Caco-2 (cell line): ENCODE results near the gene BTBD7. TPM values are rescaled to one million over a fixed set of nuclear protein-coding genes. Genes with fewer than 3 reads are reported as not detected.

Experiments
- BruUV-seq: library from RNA; stranded (reverse); fragments of 400-500 nt; replicated peaks from 2 replicates; lab custom pipeline; 2021; lab: Mats Ljungman, UMichigan
- CTCF ChIA-PET: fragments of 300-600 bp; sonication (Branson Sonifier 250); formaldehyde crosslinking; loops from one replicate; lab custom pipeline; 2022; ENCODE audit warnings: antibody characterized with exemption; lab: Charles Lee
- POLR2A ChIA-PET: fragments of 300-600 bp; sonication (Branson Sonifier 250); formaldehyde crosslinking; loops from one replicate; lab custom pipeline; 2022; ENCODE audit warnings: antibody characterized with exemption; lab: Charles Lee
- DNase-seq, 2 experiments: peaks; one replicate each; pipeline versions ENCODE4 v3.0.0 to v3.0.0-alpha.2; 2020 to 2022
- H3K27me3 ChIP-seq: replicated peaks from 2 replicates; pipeline ENCODE4 v1.6.0; 2011; ENCODE audit warnings: low read length; ENCODE audit not compliant: control insufficient read depth, insufficient read depth
- H3K36me3 ChIP-seq: 2 replicates; pipeline ENCODE4 v1.5.1; 2011; ENCODE audit warnings: low read length; ENCODE audit not compliant: control insufficient read depth, insufficient read depth
- H3K4me1 ChIP-seq: fragments of 250-450 bp; sonication (Bioruptor Pico); 2 replicates; pipeline ENCODE4 v1.5.1; 2020; ENCODE audit warnings: mild to moderate bottlenecking
- H3K4me3 ChIP-seq: 2 replicates; pipeline ENCODE4 v1.5.1; 2011; ENCODE audit warnings: low read depth, mild to moderate bottlenecking, control low read depth, low read length
- H3K9me3 ChIP-seq: fragments of 250-450 bp; sonication (Bioruptor Pico); 2 replicates; pipeline ENCODE4 v1.5.1; 2020; ENCODE audit warnings: mild to moderate bottlenecking, moderate library complexity
- H3K27ac Mint-ChIP-seq: one replicate; pipeline ENCODE4 v1.8.0; 2022; ENCODE audit warnings: mixed read lengths; ENCODE audit not compliant: unreplicated experiment
- H3K27me3 Mint-ChIP-seq: one replicate; pipeline ENCODE4 v1.8.0; 2022; ENCODE audit warnings: mixed read lengths; ENCODE audit not compliant: insufficient read depth, unreplicated experiment
- H3K36me3 Mint-ChIP-seq: one replicate; pipeline ENCODE4 v1.8.0; 2022; ENCODE audit warnings: mild to moderate bottlenecking, mixed read lengths; ENCODE audit not compliant: insufficient read depth, unreplicated experiment
- H3K4me1 Mint-ChIP-seq: one replicate; pipeline ENCODE4 v1.8.0; 2022; ENCODE audit warnings: low read depth, mixed read lengths; ENCODE audit not compliant: unreplicated experiment
- H3K4me3 Mint-ChIP-seq: one replicate; pipeline ENCODE4 v1.8.0; 2022; ENCODE audit warnings: mild to moderate bottlenecking, moderate library complexity, mixed read lengths; ENCODE audit not compliant: unreplicated experiment
- H3K9me3 Mint-ChIP-seq: one replicate; pipeline ENCODE4 v1.8.0; 2022; ENCODE audit warnings: mixed read lengths; ENCODE audit not compliant: unreplicated experiment
- intact Hi-C: fragments of 100-400 bp; cut with micrococcal nuclease; formaldehyde crosslinking; loops from one replicate; pipeline ENCODE4 v1.10.0; 2022; ENCODE audit not compliant: unreplicated experiment
- total RNA-seq: library from RNA; stranded (reverse); gene quantifications from 2 replicates; pipeline ENCODE4 v1.2.3, GENCODE V29; 2022
- TF ChIP-seq, protein P1 (sequence below), 2 experiments: fragments of 200-600 bp in 1 of 2; IDR thresholded peaks; 1 replicate in 1 of 2; 2 replicates in 1 of 2; pipeline versions ENCODE4 v1.5.1 to v1.8.0; 2011 to 2022; ENCODE audit warnings: antibody characterized with exemption in 1 of 2, control low read depth in 1 of 2, inconsistent platforms in 1 of 2, low read depth in 1 of 2, low read length in 1 of 2, mild to moderate bottlenecking in 1 of 2, moderate library complexity in 1 of 2; ENCODE audit not compliant: insufficient read depth in 1 of 2, severe bottlenecking in 1 of 2, unreplicated experiment in 1 of 2

Gene BTBD7
- total RNA-seq, 1 experiment from 2014 or later: 32.2 TPM

DNA sequence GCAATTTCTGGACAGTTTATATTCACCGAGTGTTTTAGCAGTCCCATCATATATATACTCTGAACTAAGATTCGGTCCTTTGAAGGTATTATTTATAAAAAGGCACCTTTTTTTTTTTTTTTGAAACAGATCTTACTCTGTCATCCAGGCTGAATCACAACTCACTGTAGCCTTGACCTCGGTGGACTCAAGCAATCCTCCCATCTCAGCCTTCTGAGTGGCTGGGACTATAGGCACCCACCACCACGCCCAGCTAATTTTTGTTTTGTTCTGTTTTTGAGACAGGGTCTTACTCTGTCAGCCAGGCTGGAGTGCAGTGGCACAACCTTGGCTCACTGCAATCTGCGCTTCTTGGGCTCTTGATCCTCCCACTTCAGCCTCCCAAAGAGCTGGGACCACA lies 52.1 kb downstream of the BTBD7 start:
- H3K27me3 Mint-ChIP-seq: no peaks in the 10 kb centered on the region
- TF ChIP-seq, protein P1, sequence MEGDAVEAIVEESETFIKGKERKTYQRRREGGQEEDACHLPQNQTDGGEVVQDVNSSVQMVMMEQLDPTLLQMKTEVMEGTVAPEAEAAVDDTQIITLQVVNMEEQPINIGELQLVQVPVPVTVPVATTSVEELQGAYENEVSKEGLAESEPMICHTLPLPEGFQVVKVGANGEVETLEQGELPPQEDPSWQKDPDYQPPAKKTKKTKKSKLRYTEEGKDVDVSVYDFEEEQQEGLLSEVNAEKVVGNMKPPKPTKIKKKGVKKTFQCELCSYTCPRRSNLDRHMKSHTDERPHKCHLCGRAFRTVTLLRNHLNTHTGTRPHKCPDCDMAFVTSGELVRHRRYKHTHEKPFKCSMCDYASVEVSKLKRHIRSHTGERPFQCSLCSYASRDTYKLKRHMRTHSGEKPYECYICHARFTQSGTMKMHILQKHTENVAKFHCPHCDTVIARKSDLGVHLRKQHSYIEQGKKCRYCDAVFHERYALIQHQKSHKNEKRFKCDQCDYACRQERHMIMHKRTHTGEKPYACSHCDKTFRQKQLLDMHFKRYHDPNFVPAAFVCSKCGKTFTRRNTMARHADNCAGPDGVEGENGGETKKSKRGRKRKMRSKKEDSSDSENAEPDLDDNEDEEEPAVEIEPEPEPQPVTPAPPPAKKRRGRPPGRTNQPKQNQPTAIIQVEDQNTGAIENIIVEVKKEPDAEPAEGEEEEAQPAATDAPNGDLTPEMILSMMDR (IDR thresholded peaks at IDR 0.05; ENCODE audit: insufficient read depth in 1 of 2, low read depth in 1 of 2, low read length in 1 of 2, severe bottlenecking in 1 of 2, unreplicated experiment in 1 of 2): no peak
- Histone ChIP-seq H3K4me1 (peaks cover 27% of the 10 kb centered on the region), H3K9me3 (no peaks in the 10 kb centered on the region), H3K4me3 (no peak overlapping the region), H3K27me3 (no peaks in the 10 kb centered on the region), H3K36me3 (no peaks in the 10 kb centered on the region)
- H3K36me3 Mint-ChIP-seq: peaks cover 5% of the 10 kb centered on the region
- CTCF ChIA-PET: no interaction called here
- H3K27ac Mint-ChIP-seq: no peak overlapping the region
- peaks cover 24% of the 10 kb centered on the region for H3K4me1 Mint-ChIP-seq
- POLR2A ChIA-PET: no interaction called here
- DNase-seq: no peak
- no TSS peak for BruUV-seq
- no peak overlapping the region for H3K4me3 Mint-ChIP-seq
- H3K9me3 Mint-ChIP-seq: no peaks in the 10 kb centered on the region
- intact Hi-C loops: no loop called here

DNA sequence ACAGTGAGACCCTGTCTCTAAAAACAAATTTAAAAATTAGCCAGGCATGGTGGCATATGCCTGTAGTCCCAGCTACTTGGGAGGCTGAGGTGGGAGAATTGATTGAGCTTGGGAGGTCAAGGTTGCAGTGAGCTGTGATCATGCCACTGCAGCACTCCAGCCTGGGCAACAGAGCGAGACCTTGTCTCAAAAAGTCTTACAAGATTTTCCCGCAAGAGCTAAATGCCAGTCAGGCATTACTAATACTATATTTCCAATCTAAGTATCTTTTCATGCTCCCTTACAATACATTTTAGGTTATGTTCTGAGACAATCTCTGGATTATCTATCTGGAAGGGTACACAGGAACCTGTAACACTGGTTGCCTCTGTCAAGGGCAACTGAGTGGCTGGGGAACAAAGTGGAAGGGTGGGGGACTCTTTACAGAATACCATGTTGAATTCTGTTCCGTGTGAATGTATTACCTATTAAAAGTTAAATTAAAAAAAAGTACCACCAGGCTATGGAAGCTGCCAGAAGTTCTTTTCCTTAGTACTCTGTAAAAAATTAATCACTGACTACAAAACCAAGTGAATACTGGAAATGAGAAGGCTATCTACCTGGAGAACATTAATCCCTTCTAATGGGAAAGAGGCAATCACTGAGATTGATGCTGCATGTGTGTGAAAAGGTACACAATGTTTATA lies 56.7 kb downstream of the BTBD7 start:
- H3K4me1 Mint-ChIP-seq: peaks cover 12% of the 10 kb centered on the region
- no peak for DNase-seq
- Histone ChIP-seq H3K36me3 (no peaks in the 10 kb centered on the region), H3K9me3 (no peaks in the 10 kb centered on the region), H3K27me3 (no peaks in the 10 kb centered on the region), H3K4me1 (0 out of 2 replicates have a peak, but pooled peaks cover 4% of the 10 kb centered on the region), H3K4me3 (no peak overlapping the region)
- TF ChIP-seq, protein P1 (IDR thresholded peaks at IDR 0.05; ENCODE audit: insufficient read depth in 1 of 2, low read depth in 1 of 2, low read length in 1 of 2, severe bottlenecking in 1 of 2, unreplicated experiment in 1 of 2): no peak
- no peaks in the 10 kb centered on the region for H3K36me3 Mint-ChIP-seq
- no peaks in the 10 kb centered on the region for H3K9me3 Mint-ChIP-seq
- BruUV-seq: no TSS peak
- H3K4me3 Mint-ChIP-seq: no peak overlapping the region
- H3K27me3 Mint-ChIP-seq: no peaks in the 10 kb centered on the region
- POLR2A ChIA-PET: no interaction called here
- CTCF ChIA-PET: no interaction called here
- no peak overlapping the region for H3K27ac Mint-ChIP-seq
- intact Hi-C loops: no loop called here

DNA sequence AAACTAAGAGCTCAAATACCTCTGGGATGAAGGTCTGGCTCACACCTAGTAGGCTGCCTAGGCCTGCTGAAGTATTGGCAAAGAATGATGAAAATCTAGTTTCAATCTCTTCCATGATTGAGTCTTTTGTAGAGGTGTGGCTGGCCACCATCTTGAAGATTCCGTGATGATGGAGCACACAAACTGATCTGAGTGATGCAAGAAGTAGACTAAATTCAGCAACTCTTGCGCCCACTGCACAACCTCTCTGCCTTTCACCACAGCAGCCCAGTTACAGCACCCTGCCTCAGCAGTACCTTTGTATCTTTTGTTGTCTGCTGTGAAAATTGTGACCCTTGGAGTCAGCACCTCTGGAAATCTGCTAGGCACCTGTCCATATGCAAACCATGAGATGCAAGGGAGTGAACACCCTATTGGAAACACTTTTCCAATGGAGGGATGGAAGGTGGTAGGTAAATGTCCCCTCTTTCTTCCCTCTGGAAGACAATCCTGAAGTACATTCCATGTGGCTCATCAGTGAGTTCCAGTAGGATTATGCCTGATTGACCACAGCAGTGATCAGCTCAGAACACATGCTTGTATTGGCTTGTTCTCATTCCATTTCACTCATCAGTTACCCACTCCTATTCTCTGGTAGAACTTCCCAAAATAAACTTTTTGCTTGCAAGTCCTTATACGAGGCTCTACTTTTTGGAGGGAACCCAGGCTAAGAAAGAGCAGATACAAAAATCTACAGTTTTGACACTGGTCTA lies 58.6 kb downstream of the BTBD7 start:
- BruUV-seq: no TSS peak
- CTCF ChIA-PET: no interaction called here
- H3K9me3 Mint-ChIP-seq: no peaks in the 10 kb centered on the region
- H3K4me3 ChIP-seq: no peak overlapping the region
- peaks cover 14% of the 10 kb centered on the region for H3K4me1 Mint-ChIP-seq
- H3K4me1 ChIP-seq: peaks cover under 1% of the 10 kb centered on the region; the same call in 1 of the 2 replicates
- H3K27me3 ChIP-seq: no peaks in the 10 kb centered on the region
- no peaks in the 10 kb centered on the region for H3K9me3 ChIP-seq
- H3K27ac Mint-ChIP-seq: no peak overlapping the region
- TF ChIP-seq, protein P1 (IDR thresholded peaks at IDR 0.05; ENCODE audit: insufficient read depth in 1 of 2, low read depth in 1 of 2, low read length in 1 of 2, severe bottlenecking in 1 of 2, unreplicated experiment in 1 of 2): no peak
- H3K27me3 Mint-ChIP-seq: no peaks in the 10 kb centered on the region
- intact Hi-C loops: no loop called here
- POLR2A ChIA-PET: no interaction called here
- no peaks in the 10 kb centered on the region for H3K36me3 ChIP-seq
- no peaks in the 10 kb centered on the region for H3K36me3 Mint-ChIP-seq
- no peak overlapping the region for H3K4me3 Mint-ChIP-seq
- DNase-seq: no peak
